Transverse colon (tissue), 3 donors: Measurements from ENCODE around the gene KY.

ENCODE experiments used
- CTCF ChIP-seq, 5 experiments: fragments of 200-600 bp in 3 of 5; fragments of 450-650 bp in 2 of 5; sonication (generic) in 3 of 5; IDR thresholded peaks; 1 replicate in 2 of 5; 2 replicates in 3 of 5; pipeline ENCODE4 v1.5.1; 2016 to 2017; ENCODE audit warnings: antibody characterized with exemption in 5 of 5, inconsistent platforms in 3 of 5, mild to moderate bottlenecking in 2 of 5, moderate library complexity in 1 of 5
- EP300 ChIP-seq: sonication (generic); formaldehyde crosslinking; IDR thresholded peaks from one replicate; pipeline ENCODE4 v1.6.1; 2017; ENCODE audit warnings: antibody characterized with exemption, low read depth
- POLR2A ChIP-seq: fragments of 450-650 bp; IDR thresholded peaks from one replicate; pipeline ENCODE4 v1.6.1; 2016; ENCODE audit warnings: antibody characterized with exemption, mild to moderate bottlenecking, moderate library complexity

- no peak for TF ChIP-seq CTCF (IDR thresholded peaks at IDR 0.05)
- no peak for TF ChIP-seq POLR2A
- no peak for TF ChIP-seq EP300
Measured at GRCh38 chr3:134618478-134619300, 32.1 kb downstream of the KY start.
